GM23338 (cell line): Measurements from ENCODE around the gene CYP26C1. TPM values are rescaled to one million over a fixed set of nuclear protein-coding genes. Genes with fewer than 3 reads are reported as not detected.
A peak's percentile ranks its signal among the peaks of the same experiment; 100 is the strongest.

Source experiments
- ATAC-seq: fragments of 200-7000 bp; cut with Tn5 transposase; 3 replicates; pipeline ENCODE4 v1.9.1; 2020
- DNase-seq: peaks from one replicate; pipeline ENCODE4 v3.0.0-alpha.2; 2015; ENCODE audit warnings: low spot score
- H2AFZ ChIP-seq: fragments of 200-600 bp; sonication (generic); 2 replicates; pipeline ENCODE4 v1.8.0; 2016; ENCODE audit warnings: antibody characterized with exemption, mild to moderate bottlenecking, moderate library complexity
- H3F3A ChIP-seq: fragments of 200-600 bp; sonication (generic); replicated peaks from 2 replicates; pipeline ENCODE4 v1.8.0; 2017; ENCODE audit warnings: antibody characterized with exemption, mixed run types, low read depth
- H3K27ac ChIP-seq: fragments of 200-600 bp; sonication (generic); 2 replicates; pipeline ENCODE4 v1.6.1; 2016; ENCODE audit warnings: low read depth
- H3K27me3 ChIP-seq: fragments of 200-600 bp; sonication (generic); 2 replicates; pipeline ENCODE4 v1.8.0; 2016; ENCODE audit warnings: mild to moderate bottlenecking, mixed run types, moderate library complexity; ENCODE audit not compliant: insufficient read depth
- H3K36me3 ChIP-seq: fragments of 200-600 bp; sonication (generic); 2 replicates; pipeline ENCODE4 v1.8.0; 2016; ENCODE audit warnings: mild to moderate bottlenecking; ENCODE audit not compliant: insufficient read depth
- H3K4me1 ChIP-seq: fragments of 200-600 bp; sonication (generic); 2 replicates; pipeline ENCODE4 v1.8.0; 2016; ENCODE audit warnings: mild to moderate bottlenecking, moderate library complexity; ENCODE audit not compliant: insufficient read depth
- H3K4me2 ChIP-seq: fragments of 200-600 bp; sonication (generic); 2 replicates; pipeline ENCODE4 v1.7.1; 2017; ENCODE audit warnings: mixed run types
- H3K4me3 ChIP-seq: fragments of 200-600 bp; sonication (generic); 2 replicates; pipeline ENCODE4 v1.6.1; 2016; ENCODE audit warnings: mixed run types
- H3K79me2 ChIP-seq: fragments of 200-600 bp; sonication (generic); replicated peaks from 2 replicates; pipeline ENCODE4 v1.8.0; 2017; ENCODE audit warnings: mild to moderate bottlenecking; ENCODE audit not compliant: insufficient read depth
- H3K9me2 ChIP-seq: fragments of 200-600 bp; sonication (generic); 2 replicates; pipeline ENCODE4 v1.8.0; 2017; ENCODE audit not compliant: insufficient read depth
- H4K20me1 ChIP-seq: fragments of 200-600 bp; sonication (generic); replicated peaks from 2 replicates; pipeline ENCODE4 v1.8.0; 2017; ENCODE audit warnings: mild to moderate bottlenecking; ENCODE audit not compliant: insufficient read depth
- H3K27ac Mint-ChIP-seq: 2 replicates; pipeline ENCODE4 v1.8.0; 2020; ENCODE audit warnings: inconsistent platforms, mild to moderate bottlenecking, moderate library complexity, mixed read lengths
- H3K27me3 Mint-ChIP-seq: 3 replicates; pipeline ENCODE4 v1.8.0; 2022; ENCODE audit warnings: low read depth, mild to moderate bottlenecking, moderate library complexity, mixed read lengths, inconsistent platforms; ENCODE audit not compliant: insufficient read depth, poor library complexity
- H3K36me3 Mint-ChIP-seq: 3 replicates; pipeline ENCODE4 v1.8.0; 2021; ENCODE audit warnings: low read depth, mild to moderate bottlenecking, inconsistent platforms, moderate library complexity, mixed read lengths
- H3K4me1 Mint-ChIP-seq: 3 replicates; pipeline ENCODE4 v1.8.0; 2020; ENCODE audit warnings: mild to moderate bottlenecking, inconsistent platforms, mixed read lengths
- H3K4me3 Mint-ChIP-seq: 3 replicates; pipeline ENCODE4 v1.8.0; 2021; ENCODE audit warnings: moderate library complexity, mild to moderate bottlenecking, inconsistent platforms, mixed read lengths
- H3K9me3 Mint-ChIP-seq: 3 replicates; pipeline ENCODE4 v1.8.0; 2020; ENCODE audit warnings: moderate library complexity, mild to moderate bottlenecking, inconsistent platforms, mixed read lengths
- EZH2 ChIP-seq: fragments of 200-600 bp; sonication (generic); IDR thresholded peaks from one replicate; pipeline ENCODE4 v1.8.0; 2017; ENCODE audit warnings: antibody characterized with exemption, mild to moderate bottlenecking, low read depth; ENCODE audit not compliant: unreplicated experiment
- EZH2phosphoT487 ChIP-seq: fragments of 200-600 bp; sonication (generic); IDR thresholded peaks from one replicate; pipeline ENCODE4 v1.8.1; 2018; ENCODE audit warnings: antibody characterized with exemption; ENCODE audit not compliant: unreplicated experiment
- POLR2AphosphoS5 ChIP-seq: IDR thresholded peaks from 2 replicates; pipeline ENCODE4 v1.6.1; 2016; ENCODE audit warnings: antibody characterized with exemption, low read depth
- ZNF114 ChIP-seq: fragments of 250-450 bp; sonication (Bioruptor Pico); IDR thresholded peaks from 2 replicates; pipeline ENCODE4 v1.5.0; 2020; ENCODE audit warnings: mild to moderate bottlenecking, moderate library complexity
- polyA plus RNA-seq: library from polyadenylated mRNA; unstranded; fragments of >200 nt; fragmentation: Nextera tagmentation; extraction: Ambion mirVana; gene quantifications from 2 replicates; pipeline ENCODE4 v1.2.1, GENCODE V29; 2016
- total RNA-seq: library from RNA; depleted of rRNA; stranded (reverse); fragments of >200 nt; shearing (Covaris generic); gene quantifications from 2 replicates; pipeline ENCODE4 v1.2.3, GENCODE V29; 2014
- TF ChIP-seq, protein P1 (sequence below): IDR thresholded peaks from 2 replicates; pipeline ENCODE4 v1.6.1; 2016; ENCODE audit warnings: antibody characterized with exemption
- TF ChIP-seq, protein P2 (sequence below): fragments of 250-450 bp; sonication (Bioruptor Pico); IDR thresholded peaks from 2 replicates; pipeline ENCODE4 v1.5.0; 2020; ENCODE audit warnings: mild to moderate bottlenecking, moderate library complexity
- TF ChIP-seq, protein P3 (sequence below), 2 experiments: fragments of 200-600 bp in 1 of 2; sonication (generic) in 1 of 2; conservative IDR thresholded peaks; 2 replicates each; pipeline versions ENCODE4 v1.5.1 to v1.6.1; 2016 to 2017; ENCODE audit warnings: antibody characterized with exemption in 2 of 2, low read depth in 2 of 2, mild to moderate bottlenecking in 2 of 2, moderate library complexity in 1 of 2

The CYP26C1 gene
- total and polyA plus RNA-seq, 2 experiments from 2014 or later, result 0.24 TPM; not detected in 1

DNA sequence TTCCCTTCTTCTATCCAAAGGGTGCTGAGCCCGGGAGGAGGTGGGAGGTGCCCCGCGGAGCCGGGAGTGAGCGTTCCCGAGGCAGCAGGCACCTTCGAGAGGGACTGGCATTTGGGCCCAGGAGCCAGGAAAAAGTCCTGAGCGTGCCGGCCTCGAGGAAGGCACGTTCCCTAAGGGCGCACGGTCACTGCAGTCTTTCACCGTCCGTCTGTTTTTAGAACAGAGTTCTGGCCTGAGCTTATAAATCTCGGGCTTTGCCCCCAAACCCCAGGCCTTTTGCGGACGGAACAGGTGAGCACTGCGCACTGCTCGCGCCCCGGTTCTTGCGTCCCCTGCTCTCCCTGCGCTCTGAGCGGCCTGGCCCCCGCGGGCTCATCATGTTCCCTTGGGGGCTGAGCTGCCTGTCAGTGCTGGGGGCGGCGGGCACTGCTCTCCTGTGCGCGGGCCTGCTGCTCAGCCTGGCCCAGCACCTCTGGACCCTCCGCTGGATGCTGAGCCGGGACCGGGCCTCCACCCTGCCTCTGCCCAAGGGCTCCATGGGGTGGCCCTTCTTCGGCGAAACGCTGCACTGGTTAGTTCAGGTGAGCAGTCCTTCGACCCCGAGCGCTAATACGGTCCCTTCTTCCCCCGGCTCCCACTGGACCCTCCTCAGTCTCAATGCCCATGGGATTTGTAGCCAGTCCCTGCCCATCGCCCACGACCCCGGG, 442 bp downstream of the CYP26C1 start:
- Histone ChIP-seq H3K36me3 (no peaks in the 10 kb centered on the region), H3K4me3 (peak overlapping the region; percentile 63), H4K20me1 (peaks cover 12% of the 10 kb centered on the region), H3K27me3 (peaks cover 95% of the 10 kb centered on the region), H3K4me2 (peak overlapping the region; percentile 89), H3K79me2 (no peaks in the 10 kb centered on the region), H3K27ac (no peak overlapping the region), H2AFZ (peak overlapping the region; percentile 80), H3F3A (peaks cover 21% of the 10 kb centered on the region), H3K9me2 (no peaks in the 10 kb centered on the region), H3K4me1 (peaks cover 42% of the 10 kb centered on the region)
- Mint-ChIP-seq H3K9me3 (no peaks in the 10 kb centered on the region), H3K4me3 (peak overlapping the region; percentile 68), H3K4me1 (peaks cover 32% of the 10 kb centered on the region), H3K27me3 (peaks cover 75% of the 10 kb centered on the region), H3K36me3 (no peaks in the 10 kb centered on the region; the same call in 2 of the 3 replicates), H3K27ac (no peak overlapping the region)
- no peak for TF ChIP-seq ZNF114 (CRISPR knock-in tag)
- peak; percentile 95 for TF ChIP-seq EZH2
- TF ChIP-seq, protein P1, sequence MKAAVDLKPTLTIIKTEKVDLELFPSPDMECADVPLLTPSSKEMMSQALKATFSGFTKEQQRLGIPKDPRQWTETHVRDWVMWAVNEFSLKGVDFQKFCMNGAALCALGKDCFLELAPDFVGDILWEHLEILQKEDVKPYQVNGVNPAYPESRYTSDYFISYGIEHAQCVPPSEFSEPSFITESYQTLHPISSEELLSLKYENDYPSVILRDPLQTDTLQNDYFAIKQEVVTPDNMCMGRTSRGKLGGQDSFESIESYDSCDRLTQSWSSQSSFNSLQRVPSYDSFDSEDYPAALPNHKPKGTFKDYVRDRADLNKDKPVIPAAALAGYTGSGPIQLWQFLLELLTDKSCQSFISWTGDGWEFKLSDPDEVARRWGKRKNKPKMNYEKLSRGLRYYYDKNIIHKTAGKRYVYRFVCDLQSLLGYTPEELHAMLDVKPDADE, result no peak
- peak; percentile 85 for TF ChIP-seq EZH2phosphoT487
- ATAC-seq (peak; percentile 5), DNase-seq (peak; percentile 42)

DNA sequence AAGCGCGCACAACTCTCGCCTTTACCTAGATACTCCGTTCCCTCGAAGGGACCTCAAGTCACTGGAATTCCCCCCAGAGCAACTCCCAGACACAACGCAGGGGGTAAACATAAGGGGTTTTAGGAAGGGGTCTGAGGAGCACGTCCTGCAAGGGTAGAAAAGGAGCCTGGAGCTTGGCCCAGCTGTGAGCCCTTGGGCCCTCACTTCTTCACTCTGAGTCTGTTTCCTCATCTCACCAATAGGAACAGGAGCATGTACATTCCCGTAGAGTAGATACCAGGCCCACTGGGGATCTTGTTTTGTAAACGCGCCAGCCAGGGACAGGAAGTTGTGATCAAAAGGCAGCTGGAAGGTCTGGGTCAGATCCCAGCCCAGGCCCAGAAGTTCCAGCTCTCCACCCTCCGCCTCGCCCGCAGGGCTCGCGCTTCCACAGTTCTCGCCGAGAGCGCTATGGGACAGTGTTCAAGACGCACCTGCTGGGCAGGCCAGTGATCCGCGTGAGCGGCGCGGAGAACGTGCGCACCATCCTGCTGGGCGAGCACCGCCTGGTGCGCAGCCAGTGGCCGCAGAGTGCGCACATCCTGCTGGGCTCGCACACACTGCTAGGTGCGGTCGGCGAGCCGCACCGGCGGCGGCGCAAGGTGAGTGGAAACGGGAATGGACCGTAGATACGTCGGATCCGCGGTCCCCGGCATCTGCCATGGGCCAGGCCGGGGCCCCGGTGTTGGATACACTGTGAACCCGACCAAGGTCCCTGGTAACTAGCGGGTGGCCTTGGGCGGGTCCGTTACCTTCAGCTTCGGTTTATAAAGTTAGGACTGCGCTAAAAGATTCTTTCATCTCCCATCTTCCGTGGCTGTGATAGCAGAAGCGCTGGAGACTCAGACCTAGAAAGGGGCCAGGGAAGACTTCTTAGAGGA, 1.3 kb downstream of the CYP26C1 start:
- peaks cover 12% of the 10 kb centered on the region for H4K20me1 ChIP-seq
- H2AFZ ChIP-seq, result no peak overlapping the region; the same call in 1 of the 2 replicates
- H3K27ac ChIP-seq, result no peak overlapping the region
- H3K79me2 ChIP-seq, result no peaks in the 10 kb centered on the region
- H3F3A ChIP-seq, result peaks cover 22% of the 10 kb centered on the region
- DNase-seq (peak; percentile 52), ATAC-seq (peak; percentile 5)
- H3K4me1 Mint-ChIP-seq, result peaks cover 30% of the 10 kb centered on the region
- H3K27me3 ChIP-seq, result peaks cover 100% of the 10 kb centered on the region
- H3K27me3 Mint-ChIP-seq, result peaks cover 83% of the 10 kb centered on the region
- no peak overlapping the region for H3K27ac Mint-ChIP-seq
- peak overlapping the region; percentile 89 for H3K4me2 ChIP-seq
- peak overlapping the region; percentile 67 for H3K4me3 Mint-ChIP-seq
- peak overlapping the region; percentile 63 for H3K4me3 ChIP-seq
- H3K36me3 ChIP-seq, result no peaks in the 10 kb centered on the region
- TF ChIP-seq EZH2 (peak; percentile 70), POLR2AphosphoS5 (no peak), EZH2phosphoT487 (no peak)
- TF ChIP-seq, protein P2, sequence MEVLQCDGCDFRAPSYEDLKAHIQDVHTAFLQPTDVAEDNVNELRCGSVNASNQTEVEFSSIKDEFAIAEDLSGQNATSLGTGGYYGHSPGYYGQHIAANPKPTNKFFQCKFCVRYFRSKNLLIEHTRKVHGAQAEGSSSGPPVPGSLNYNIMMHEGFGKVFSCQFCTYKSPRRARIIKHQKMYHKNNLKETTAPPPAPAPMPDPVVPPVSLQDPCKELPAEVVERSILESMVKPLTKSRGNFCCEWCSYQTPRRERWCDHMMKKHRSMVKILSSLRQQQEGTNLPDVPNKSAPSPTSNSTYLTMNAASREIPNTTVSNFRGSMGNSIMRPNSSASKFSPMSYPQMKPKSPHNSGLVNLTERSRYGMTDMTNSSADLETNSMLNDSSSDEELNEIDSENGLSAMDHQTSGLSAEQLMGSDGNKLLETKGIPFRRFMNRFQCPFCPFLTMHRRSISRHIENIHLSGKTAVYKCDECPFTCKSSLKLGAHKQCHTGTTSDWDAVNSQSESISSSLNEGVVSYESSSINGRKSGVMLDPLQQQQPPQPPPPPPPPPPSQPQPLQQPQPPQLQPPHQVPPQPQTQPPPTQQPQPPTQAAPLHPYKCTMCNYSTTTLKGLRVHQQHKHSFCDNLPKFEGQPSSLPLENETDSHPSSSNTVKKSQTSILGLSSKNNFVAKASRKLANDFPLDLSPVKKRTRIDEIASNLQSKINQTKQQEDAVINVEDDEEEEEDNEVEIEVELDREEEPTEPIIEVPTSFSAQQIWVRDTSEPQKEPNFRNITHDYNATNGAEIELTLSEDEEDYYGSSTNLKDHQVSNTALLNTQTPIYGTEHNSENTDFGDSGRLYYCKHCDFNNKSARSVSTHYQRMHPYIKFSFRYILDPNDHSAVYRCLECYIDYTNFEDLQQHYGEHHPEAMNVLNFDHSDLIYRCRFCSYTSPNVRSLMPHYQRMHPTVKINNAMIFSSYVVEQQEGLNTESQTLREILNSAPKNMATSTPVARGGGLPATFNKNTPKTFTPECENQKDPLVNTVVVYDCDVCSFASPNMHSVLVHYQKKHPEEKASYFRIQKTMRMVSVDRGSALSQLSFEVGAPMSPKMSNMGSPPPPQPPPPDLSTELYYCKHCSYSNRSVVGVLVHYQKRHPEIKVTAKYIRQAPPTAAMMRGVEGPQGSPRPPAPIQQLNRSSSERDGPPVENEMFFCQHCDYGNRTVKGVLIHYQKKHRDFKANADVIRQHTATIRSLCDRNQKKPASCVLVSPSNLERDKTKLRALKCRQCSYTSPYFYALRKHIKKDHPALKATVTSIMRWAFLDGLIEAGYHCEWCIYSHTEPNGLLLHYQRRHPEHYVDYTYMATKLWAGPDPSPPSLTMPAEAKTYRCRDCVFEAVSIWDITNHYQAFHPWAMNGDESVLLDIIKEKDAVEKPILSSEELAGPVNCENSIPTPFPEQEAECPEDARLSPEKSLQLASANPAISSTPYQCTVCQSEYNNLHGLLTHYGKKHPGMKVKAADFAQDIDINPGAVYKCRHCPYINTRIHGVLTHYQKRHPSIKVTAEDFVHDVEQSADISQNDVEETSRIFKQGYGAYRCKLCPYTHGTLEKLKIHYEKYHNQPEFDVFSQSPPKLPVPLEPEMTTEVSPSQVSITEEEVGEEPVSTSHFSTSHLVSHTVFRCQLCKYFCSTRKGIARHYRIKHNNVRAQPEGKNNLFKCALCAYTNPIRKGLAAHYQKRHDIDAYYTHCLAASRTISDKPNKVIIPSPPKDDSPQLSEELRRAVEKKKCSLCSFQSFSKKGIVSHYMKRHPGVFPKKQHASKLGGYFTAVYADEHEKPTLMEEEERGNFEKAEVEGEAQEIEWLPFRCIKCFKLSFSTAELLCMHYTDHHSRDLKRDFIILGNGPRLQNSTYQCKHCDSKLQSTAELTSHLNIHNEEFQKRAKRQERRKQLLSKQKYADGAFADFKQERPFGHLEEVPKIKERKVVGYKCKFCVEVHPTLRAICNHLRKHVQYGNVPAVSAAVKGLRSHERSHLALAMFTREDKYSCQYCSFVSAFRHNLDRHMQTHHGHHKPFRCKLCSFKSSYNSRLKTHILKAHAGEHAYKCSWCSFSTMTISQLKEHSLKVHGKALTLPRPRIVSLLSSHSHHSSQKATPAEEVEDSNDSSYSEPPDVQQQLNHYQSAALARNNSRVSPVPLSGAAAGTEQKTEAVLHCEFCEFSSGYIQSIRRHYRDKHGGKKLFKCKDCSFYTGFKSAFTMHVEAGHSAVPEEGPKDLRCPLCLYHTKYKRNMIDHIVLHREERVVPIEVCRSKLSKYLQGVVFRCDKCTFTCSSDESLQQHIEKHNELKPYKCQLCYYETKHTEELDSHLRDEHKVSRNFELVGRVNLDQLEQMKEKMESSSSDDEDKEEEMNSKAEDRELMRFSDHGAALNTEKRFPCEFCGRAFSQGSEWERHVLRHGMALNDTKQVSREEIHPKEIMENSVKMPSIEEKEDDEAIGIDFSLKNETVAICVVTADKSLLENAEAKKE (CRISPR knock-in tag), result no peak
- TF ChIP-seq, protein P1, result no peak
- TF ChIP-seq, protein P3, sequence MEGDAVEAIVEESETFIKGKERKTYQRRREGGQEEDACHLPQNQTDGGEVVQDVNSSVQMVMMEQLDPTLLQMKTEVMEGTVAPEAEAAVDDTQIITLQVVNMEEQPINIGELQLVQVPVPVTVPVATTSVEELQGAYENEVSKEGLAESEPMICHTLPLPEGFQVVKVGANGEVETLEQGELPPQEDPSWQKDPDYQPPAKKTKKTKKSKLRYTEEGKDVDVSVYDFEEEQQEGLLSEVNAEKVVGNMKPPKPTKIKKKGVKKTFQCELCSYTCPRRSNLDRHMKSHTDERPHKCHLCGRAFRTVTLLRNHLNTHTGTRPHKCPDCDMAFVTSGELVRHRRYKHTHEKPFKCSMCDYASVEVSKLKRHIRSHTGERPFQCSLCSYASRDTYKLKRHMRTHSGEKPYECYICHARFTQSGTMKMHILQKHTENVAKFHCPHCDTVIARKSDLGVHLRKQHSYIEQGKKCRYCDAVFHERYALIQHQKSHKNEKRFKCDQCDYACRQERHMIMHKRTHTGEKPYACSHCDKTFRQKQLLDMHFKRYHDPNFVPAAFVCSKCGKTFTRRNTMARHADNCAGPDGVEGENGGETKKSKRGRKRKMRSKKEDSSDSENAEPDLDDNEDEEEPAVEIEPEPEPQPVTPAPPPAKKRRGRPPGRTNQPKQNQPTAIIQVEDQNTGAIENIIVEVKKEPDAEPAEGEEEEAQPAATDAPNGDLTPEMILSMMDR (conservative IDR thresholded peaks at IDR 0.05; ENCODE audit: low read depth in 2 of 2), result no peak
- H3K4me1 ChIP-seq, result peaks cover 38% of the 10 kb centered on the region
- H3K9me3 Mint-ChIP-seq, result no peaks in the 10 kb centered on the region; the same call in 2 of the 3 replicates
- no peaks in the 10 kb centered on the region for H3K9me2 ChIP-seq
- H3K36me3 Mint-ChIP-seq, result no peaks in the 10 kb centered on the region; the same call in 2 of the 3 replicates
